GM18502 (cell line): Measurements from ENCODE around the gene RPL14.
"Not testable (repeated sequence)": the region's sequence is repeated elsewhere in the genome, so short reads cannot be mapped to it uniquely, and the experiment has no call there.

ENCODE experiments used
- ATAC-seq: cut with Tn5 transposase; IDR thresholded peaks from one replicate; pipeline ENCODE4 v1.9.1; 2021; ENCODE audit warnings: mild to moderate bottlenecking; ENCODE audit not compliant: unreplicated experiment, poor library complexity

Gene RPL14

DNA sequence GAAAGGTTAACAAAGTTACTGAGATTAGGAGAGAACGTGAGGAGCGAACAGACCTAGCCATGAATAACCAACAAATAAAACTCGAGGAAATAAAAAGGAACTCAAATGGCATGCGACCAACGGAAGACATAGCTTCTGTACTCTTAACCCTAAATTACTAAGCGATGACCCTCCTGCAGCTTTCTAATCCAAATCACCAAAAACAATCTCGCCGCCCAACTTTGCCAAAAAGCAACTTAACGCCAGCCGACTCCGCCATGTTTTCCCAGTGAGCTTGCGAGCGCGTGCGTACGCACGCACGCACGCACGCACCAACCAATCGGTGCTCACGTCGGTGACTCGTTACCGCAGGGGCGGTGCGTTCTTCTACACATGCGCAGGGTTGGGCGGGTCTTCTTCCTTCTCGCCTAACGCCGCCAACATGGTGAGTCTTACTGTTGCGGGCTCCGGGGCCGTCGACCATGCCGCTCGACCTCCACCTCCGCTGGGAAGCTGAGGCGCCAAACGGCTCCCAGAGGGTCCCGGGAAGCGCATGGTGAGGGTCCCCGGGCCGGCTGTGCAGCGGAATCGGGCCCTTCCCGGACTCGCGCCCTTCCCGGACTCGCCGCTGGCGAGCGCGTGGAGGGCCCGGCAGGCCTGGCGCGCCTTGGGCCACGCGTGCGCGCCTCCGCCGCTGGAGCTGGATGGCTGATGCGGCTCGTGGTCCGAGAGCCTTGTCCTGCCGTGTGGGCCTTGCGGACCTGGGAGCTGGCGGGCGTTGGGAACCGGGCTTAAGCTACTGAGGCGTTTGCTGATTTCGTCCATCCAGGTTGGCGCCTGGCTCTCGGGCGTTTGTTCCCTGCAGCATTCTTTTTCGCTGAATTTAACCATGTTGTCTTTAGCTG is at the start of gene RPL14:
RPL14 (plus strand) TSS at position 400 of the 884 bp plus-strand sequence; CDS start at position 533, 133 bp downstream.
- peak; percentile 68 for ATAC-seq

DNA sequence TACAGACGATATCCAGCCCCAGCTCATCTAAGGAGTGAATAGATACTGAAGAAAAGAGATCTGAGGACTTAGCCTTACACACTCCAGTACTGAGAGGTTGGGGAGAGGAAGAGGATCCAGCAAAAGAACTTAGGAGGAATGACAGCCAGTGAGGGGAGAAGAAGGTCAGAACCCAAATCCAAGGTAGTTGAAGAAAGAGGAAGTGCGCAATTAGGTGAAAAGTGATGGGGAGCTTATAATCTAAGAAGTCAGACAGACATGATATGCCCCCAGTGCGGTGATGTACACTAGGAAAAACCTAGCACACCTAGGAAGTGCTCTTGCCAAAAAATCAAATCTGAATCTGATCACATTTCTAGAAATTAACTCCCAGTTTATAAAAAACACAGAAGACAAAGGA is 49.5 kb upstream of the RPL14 start:
- ATAC-seq, result no peak

DNA sequence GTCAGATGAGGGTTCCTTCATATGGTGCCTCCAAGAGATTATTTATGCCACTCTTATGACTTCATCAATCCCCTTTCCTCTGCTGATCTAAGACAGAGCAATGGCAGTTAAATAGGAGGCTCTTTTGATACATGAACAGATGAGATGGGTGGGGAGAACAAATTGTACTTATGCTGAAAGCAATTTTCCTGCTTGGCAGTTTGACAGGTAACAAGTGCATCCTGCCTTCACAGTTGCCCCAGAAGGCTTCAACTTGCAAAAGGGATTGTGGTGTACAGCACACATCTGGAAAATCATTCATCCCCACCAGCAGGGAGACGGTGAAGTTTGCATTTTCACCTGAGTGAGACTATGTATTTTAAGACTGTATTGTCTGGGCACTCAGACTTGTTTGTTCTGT is 42.9 kb upstream of the RPL14 start:
- no peak for ATAC-seq

GRCh38 chr3:40417845-40418543 is 39.1 kb upstream of the RPL14 start:
- no peak for ATAC-seq

GRCh38 chr3:40422861-40423260 is 34.3 kb upstream of the RPL14 start:
- ATAC-seq, result no peak

- no peak for ATAC-seq
Observed at GRCh38 chr3:40427045-40427669, 30.0 kb upstream of the RPL14 start.

- ATAC-seq, result no peak
Observed at GRCh38 chr3:40432793-40433192, 24.3 kb upstream of the RPL14 start.

- no peak for ATAC-seq
Observed at GRCh38 chr3:40437889-40438288, 19.2 kb upstream of the RPL14 start.

DNA sequence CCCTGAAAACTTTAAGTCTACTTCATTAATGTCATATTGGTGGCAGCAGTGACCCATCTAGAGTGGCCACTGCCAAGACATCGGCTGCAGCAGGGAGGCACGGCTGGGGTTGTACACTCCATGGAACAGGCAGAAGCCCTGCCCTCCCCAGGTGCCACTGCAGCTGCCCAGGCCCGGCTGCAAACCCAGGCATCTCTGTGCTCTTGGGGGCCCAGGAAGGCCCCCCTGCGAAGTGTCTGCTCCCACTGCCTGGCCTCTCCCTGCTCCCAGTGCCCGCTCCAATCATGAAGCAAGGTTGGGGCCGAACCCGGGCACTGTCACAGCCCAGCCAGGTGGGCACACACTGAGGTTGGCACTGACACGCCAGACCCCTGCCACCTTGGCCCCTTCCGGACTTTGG is 12.1 kb upstream of the RPL14 start:
- no peak for ATAC-seq

GRCh38 chr3:40445880-40446279 is 11.3 kb upstream of the RPL14 start:
- no peak for ATAC-seq

- no peak for ATAC-seq
Observed at GRCh38 chr3:40450438-40450837, 6.7 kb upstream of the RPL14 start.

- no peak for ATAC-seq
Observed at GRCh38 chr3:40451551-40451950, 5.6 kb upstream of the RPL14 start.

DNA sequence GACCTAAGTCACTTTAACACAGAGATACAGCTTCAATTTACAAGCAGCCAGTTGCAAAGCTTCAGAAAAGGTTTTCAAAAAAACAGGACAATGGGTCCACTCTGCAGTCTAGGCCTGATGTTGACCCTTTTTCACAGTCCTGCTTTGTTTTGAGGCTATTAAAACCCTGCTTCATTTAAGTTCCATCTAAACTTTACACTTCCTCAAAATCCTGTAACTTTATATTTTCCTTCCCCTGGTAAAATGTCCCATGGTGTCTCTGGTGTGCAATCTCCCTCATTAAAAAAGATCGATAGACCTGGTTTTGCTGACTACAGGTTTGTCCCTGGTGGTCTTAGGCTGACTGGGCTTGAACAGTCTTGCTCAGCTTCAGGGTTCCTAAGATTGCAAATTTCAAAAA is 5.1 kb upstream of the RPL14 start:
- ATAC-seq, result no peak

GRCh38 chr3:40452562-40452875 is 4.6 kb upstream of the RPL14 start:
- ATAC-seq, result no peak

DNA sequence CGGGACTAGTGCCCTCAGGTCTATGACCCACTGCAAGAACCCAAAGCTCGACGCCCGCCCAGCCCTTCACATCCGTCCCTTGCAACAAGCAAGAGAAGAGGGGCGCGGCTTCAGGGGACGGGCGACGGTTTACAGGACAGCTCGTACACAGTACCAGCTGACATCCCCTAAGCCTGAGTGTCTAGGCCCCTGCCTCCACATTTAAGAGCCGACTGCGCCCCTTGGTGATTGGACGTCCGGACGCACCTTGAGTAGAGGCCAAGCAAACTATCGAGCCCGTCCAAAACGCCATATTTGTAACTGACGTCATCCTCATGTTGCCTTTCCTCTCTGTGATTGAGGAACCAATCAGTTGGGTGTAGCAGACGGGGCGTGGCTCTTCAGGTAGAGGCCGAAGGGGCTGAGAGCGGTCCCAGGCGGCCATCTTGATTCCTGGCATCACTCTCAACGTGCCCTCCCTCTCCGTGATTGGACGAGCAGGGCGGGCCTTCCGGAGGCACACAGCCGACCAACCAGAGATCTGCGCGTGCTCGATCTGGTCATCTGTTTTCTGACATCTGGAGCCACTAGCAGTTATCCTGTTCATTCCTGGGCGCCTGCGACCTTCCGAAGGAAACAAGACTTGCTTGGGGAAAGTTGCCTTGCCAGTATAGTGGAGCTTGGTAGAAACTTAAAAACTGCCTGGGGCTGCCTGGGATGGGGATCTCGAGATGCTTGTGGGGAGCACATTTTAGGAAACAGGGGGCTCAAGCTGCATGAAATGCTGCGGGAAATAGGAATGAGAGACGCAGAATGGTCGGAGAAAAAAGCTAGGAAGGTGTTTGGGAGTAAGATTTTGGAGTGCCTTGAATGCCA is 4.0 kb upstream of the RPL14 start:
- peak; percentile 95 for ATAC-seq

GRCh38 chr3:40453933-40454332 is 3.2 kb upstream of the RPL14 start:
- ATAC-seq, result no peak

GRCh38 chr3:40455328-40455727 is 1.8 kb upstream of the RPL14 start:
- no peak for ATAC-seq

DNA sequence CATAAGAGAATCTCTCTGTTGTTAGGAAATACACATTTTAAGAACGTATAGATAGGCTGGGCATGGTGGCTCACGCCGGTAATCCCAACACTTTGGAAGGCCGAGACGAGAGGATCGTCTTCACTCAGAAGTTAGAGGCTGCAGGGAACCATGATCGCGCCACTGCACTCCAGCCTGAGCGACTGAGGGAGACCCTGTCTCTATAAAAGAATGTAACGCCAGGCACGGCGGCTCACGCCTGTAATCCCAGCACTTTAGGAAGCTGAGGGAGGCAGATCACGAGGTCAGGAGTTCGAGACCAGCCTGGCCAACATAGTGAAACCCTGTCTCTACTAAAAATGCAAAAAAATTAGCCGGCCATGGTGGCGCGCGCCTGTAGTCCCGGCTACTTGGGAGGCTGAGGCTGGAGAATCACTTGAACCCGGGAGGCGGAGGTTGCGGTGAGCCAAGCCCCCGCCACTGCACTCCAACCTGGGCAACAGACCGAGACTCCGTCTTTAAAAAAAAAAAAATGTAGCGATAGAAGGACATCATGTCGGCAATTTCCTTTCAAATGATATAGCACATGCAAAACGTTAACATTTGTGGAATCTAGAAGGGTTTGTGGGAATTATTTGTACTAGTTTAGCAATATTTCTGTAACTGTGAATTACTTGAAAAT is 730 bp upstream of the RPL14 start:
- ATAC-seq, result no peak

DNA sequence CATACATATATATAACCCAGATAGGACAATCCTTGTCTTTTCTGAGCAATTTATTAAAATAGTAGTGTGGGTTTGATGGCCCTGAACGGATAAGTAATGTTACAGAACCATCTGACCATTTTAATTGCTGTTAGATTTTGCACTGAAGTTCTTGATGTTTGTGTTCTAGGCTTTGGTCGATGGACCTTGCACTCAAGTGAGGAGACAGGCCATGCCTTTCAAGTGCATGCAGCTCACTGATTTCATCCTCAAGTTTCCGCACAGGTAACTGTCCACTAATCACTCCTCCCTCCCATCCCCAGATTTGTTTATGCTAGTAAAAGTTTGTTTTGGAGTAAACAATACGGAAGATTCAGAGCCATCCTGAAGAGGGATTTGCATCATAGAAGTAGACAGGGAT is 1.3 kb downstream of the RPL14 start:
- ATAC-seq, result no peak

- not testable (repeated sequence) for ATAC-seq
Observed at GRCh38 chr3:40460481-40460880, 3.3 kb downstream of the RPL14 start.
